ENCODE results near the gene CREB1. TPM values are rescaled to one million over a fixed set of nuclear protein-coding genes. Genes with fewer than 3 reads are reported as not detected.
A peak's percentile ranks its signal among the peaks of the same experiment; 100 is the strongest.

CREB1 gene
- total RNA-seq, 1 donor from 2014 or later: 97.0 TPM

DNA sequence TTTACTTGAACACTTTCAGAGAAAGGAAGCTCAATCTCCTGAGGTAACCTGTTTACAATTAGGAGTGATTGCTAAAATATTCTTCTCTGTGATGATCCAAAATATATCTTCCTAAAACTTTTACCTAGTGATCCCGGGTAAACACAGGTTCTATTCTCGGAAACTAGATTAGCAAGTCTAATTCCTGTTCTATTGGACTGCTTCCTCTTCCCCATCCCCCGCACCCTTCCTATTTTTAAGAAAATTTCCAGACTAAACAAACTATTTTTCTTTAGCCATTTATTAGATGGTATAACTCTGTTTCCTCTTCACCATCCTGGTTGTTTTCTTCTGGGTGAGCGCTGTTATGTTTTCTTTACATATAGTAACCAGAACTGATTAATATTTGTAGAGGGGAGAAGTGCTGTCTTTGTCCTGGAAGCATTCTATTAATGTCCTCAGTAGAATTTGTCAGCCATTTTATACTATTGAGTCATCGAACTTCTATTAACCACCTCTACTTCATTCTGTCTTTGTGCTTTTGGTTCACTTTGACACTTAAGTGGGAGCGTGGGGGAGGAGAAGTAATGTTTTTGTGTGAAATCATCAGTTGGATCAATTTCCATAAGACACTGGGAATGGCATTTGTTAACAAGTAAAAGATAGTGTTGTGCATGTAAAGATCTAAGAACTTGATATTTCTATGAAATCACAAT lies 31.8 kb downstream of the CREB1 start:
- Mint-ChIP-seq H3K36me3 (peaks cover 39% of the 10 kb centered on the region), H3K4me3 (no peak overlapping the region), H3K4me1 (peaks cover 15% of the 10 kb centered on the region), H3K9me3 (no peaks in the 10 kb centered on the region), H3K27ac (no peak overlapping the region), H3K27me3 (ENCODE audit: low read depth) (no peaks in the 10 kb centered on the region)
- no peak for DNase-seq (ENCODE audit: low spot score in 2 of 2, unreplicated experiment in 2 of 2)
- TF ChIP-seq, protein P1, sequence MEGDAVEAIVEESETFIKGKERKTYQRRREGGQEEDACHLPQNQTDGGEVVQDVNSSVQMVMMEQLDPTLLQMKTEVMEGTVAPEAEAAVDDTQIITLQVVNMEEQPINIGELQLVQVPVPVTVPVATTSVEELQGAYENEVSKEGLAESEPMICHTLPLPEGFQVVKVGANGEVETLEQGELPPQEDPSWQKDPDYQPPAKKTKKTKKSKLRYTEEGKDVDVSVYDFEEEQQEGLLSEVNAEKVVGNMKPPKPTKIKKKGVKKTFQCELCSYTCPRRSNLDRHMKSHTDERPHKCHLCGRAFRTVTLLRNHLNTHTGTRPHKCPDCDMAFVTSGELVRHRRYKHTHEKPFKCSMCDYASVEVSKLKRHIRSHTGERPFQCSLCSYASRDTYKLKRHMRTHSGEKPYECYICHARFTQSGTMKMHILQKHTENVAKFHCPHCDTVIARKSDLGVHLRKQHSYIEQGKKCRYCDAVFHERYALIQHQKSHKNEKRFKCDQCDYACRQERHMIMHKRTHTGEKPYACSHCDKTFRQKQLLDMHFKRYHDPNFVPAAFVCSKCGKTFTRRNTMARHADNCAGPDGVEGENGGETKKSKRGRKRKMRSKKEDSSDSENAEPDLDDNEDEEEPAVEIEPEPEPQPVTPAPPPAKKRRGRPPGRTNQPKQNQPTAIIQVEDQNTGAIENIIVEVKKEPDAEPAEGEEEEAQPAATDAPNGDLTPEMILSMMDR (IDR thresholded peaks at IDR 0.05; ENCODE audit: unreplicated experiment): no peak

DNA sequence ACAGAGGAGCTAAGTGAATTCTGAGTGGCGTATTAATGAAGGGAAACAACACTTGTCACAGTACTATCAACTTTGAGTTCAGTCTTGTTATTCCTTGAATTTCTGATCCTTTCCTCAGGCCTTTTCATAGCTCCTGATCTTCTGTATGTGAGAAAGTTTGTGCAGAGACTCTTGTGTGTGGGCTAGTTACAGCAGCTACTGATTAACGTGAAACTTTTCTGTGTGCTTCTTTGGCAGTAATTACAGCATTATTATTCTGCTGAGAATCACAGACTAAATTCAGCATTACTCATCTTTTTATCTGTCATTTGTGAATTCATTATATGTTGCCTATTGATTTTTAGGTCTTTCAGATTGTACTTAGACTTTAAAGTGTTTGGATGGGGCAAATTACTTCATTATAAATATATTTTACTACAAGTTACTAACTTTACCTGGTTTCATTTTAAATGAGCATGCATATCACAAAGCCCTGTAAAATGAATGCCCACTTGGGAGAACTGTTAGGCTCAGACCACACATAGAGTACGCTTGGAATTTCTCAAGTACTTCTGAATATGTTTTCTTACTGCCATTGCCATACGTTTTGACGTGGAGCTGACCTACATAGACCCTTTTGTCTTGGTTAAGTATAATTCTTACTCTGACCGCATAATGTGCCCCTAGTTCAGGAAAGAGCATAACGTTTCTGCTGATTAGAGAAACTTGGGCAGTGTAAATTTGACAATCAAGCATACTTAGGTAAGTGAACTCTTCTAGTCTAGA lies 36.2 kb downstream of the CREB1 start:
- no peak for DNase-seq (ENCODE audit: low spot score in 2 of 2, unreplicated experiment in 2 of 2)
- Mint-ChIP-seq H3K27ac (no peak overlapping the region), H3K36me3 (peaks cover 47% of the 10 kb centered on the region)

DNA sequence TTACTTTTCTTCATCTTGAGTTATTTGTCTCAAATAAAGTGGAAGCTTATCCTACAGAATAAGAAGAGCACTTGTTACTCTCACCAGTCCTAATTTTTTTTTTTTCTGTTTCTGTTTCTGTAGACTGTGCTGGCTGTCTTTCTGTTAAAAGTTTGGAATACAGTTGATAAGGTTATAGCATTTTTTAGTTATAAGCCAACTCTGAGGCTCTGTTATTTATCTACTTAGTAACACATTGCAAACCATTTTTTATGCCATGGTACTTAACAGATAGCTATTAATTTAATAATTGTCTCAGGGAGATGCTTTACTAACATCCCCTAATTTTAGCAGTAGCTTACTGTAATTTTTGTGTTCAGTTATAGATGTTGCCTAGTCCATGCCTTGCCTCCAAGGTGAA lies 37.9 kb downstream of the CREB1 start:
- Mint-ChIP-seq H3K27ac (no peak overlapping the region), H3K9me3 (no peaks in the 10 kb centered on the region), H3K36me3 (peaks cover 47% of the 10 kb centered on the region), H3K4me3 (no peak overlapping the region), H3K4me1 (peaks cover 6% of the 10 kb centered on the region), H3K27me3 (ENCODE audit: low read depth) (no peaks in the 10 kb centered on the region)
- TF ChIP-seq, protein P1 (IDR thresholded peaks at IDR 0.05; ENCODE audit: unreplicated experiment): no peak
- no peak for DNase-seq (ENCODE audit: low spot score in 2 of 2, unreplicated experiment in 2 of 2)

More for the DNA sequence above, 36.2 kb downstream of the CREB1 start:
- Mint-ChIP-seq H3K4me3 (no peak overlapping the region), H3K4me1 (peaks cover 2% of the 10 kb centered on the region), H3K9me3 (no peaks in the 10 kb centered on the region), H3K27me3 (ENCODE audit: low read depth) (no peaks in the 10 kb centered on the region)
- TF ChIP-seq, protein P1 (IDR thresholded peaks at IDR 0.05; ENCODE audit: unreplicated experiment): no peak

- Mint-ChIP-seq H3K4me3 (no peak overlapping the region), H3K27me3 (ENCODE audit: low read depth) (no peaks in the 10 kb centered on the region), H3K36me3 (peaks cover 47% of the 10 kb centered on the region), H3K27ac (peak overlapping the region; percentile 57), H3K9me3 (no peaks in the 10 kb centered on the region), H3K4me1 (peaks cover 6% of the 10 kb centered on the region)
- TF ChIP-seq, protein P1 (IDR thresholded peaks at IDR 0.05; ENCODE audit: unreplicated experiment): no peak
- DNase-seq (ENCODE audit: low spot score in 2 of 2, unreplicated experiment in 2 of 2): no peak
Observed at GRCh38 chr2:207571370-207571769, 41.6 kb downstream of the CREB1 start.

GRCh38 chr2:207584952-207585351 lies 55.2 kb downstream of the CREB1 start:
- no peak overlapping the region for H3K4me3 Mint-ChIP-seq
- TF ChIP-seq, protein P1 (IDR thresholded peaks at IDR 0.05; ENCODE audit: unreplicated experiment): no peak
- peaks cover 65% of the 10 kb centered on the region for H3K36me3 Mint-ChIP-seq
- no peak for DNase-seq (ENCODE audit: low spot score in 2 of 2, unreplicated experiment in 2 of 2)
- no peaks in the 10 kb centered on the region for H3K27me3 Mint-ChIP-seq (ENCODE audit: low read depth)
- no peaks in the 10 kb centered on the region for H3K4me1 Mint-ChIP-seq
- no peak overlapping the region for H3K27ac Mint-ChIP-seq
- peaks cover 9% of the 10 kb centered on the region for H3K9me3 Mint-ChIP-seq

Data from mesothelial cell of epicardium (in vitro differentiated cells).